Activated CD8-positive, alpha-beta memory T cell treated with anti-CD3 and anti-CD28 coated beads, Interleukin-2, amount 50 U/mL, for 1 hour (primary cell): ENCODE data around the gene AOAH.
"Not testable (repeated sequence)": the region's sequence is repeated elsewhere in the genome, so short reads cannot be mapped to it uniquely, and the experiment has no call there.

Experiments
- DNase-seq: peaks from one replicate; pipeline ENCODE4 v3.0.0-alpha.2; 2020; ENCODE audit errors: extremely low read depth

Gene AOAH

GRCh38 chr7:36657036-36657660 is 67.1 kb downstream of the AOAH start:
- DNase-seq, result no peak

DNA sequence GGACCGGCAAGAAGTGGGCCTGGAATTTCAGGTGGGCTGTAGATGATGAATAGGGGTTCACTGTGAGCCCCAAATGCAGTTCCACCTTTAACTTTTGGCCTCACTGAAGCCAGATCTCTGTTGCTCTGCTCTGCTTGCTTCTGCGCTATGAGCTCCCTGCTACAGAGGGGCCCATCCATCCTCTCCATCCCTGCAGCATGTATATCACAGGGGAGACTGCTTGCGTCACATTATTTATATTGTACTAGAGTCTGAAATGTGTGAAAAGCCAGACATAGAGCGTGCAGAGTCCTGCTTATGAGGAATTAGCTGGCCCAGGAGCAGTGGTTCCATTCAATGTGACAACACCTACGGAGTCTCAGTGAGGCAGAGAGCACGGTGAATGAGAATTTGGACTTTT is 69.9 kb downstream of the AOAH start:
- DNase-seq, result no peak

DNA sequence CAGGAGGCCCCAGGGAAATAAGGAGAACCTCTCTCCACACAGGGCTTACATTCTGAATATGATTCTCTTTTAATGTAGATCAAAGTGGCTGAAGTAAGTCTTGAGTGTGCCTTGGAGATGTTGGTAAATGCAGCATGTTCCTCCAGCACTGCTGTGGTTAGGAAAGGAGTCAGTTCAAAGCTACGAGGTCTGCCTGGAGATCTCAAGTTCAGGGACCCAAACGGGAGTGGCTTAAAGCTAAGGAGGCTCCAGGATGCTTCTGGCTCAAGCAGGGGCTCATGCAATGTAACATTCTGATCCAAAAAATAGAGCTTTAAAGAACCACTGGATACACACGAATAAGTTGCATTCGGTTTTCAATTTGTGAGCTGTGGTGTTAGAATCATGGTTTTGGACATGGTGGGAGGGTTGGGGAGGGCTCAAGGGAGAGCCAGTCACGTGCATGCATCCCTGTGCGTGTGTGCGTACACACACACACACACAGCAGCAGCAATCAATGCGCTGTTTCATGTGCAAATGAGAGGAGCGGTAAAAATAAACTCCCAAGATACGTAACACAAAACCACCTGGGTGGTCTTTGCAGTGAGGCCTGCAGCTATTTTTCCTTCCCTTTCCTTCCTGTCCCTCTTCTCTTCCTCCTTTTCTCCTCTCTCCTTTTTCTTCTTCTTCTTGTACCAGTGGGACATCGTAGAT is 70.5 kb downstream of the AOAH start:
- no peak for DNase-seq

DNA sequence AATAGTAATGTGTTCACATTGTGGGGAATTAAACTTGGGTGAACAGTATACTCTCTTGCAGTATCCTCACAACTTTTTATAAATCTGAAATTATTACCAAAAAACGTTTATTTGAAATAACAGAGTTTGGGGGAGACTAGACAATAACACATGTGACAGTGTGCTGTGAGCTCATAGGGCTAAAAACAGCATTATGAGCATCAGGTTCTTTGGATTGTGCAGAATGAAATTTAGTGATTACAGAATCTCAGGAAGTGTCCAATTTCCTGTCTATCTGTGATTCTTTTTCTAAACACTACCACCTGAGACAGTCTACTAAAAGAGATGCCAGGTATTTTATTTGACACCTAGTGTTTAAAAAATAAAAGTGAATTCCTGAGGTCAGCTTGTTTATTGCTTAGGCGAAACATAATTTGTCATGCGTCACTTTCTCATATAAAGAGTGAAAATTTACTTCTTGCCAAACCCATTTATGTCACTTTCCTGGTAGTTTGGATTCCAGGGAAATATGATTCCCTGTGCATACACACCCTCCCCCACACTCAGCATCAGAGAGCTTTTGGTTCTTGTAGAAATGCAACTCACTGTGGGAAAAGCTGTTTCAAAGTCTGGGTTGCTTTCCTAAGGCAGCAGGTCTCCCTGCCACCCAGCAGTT is 71.2 kb downstream of the AOAH start:
- DNase-seq, result no peak

GRCh38 chr7:36652431-36652830 is 71.9 kb downstream of the AOAH start:
- no peak for DNase-seq

- no peak for DNase-seq
These were observed 72.9 kb downstream of the AOAH start for GRCh38 chr7:36651404-36651803.

DNA sequence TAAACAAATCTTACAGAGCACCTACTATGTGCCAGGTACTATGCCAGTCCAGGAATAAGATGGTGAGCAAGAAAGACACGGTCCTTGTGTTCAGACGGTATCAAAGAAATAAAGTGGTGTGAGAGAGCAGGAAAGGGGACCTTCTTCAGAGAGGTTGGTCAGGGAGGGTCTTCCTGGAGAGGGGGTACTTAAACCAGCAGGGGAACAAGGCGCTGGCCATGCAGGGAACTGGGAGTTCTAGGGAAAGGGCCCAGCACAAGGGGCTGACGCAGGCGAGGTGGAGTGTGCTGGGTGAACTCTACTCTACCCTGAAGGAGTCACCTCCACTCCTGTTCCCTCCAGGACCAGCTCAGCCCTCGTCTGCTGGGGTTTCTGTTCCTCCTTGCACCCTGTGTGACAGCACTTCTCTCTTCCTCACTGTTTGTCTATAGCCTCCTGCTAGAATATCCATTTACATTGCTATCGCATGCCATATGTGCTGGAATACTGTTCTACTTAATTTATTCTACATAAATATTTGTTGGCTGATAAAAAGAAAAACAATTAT is 73.5 kb downstream of the AOAH start:
- DNase-seq, result no peak

- DNase-seq, result no peak
These were observed 74.0 kb downstream of the AOAH start for GRCh38 chr7:36650320-36650719.

DNA sequence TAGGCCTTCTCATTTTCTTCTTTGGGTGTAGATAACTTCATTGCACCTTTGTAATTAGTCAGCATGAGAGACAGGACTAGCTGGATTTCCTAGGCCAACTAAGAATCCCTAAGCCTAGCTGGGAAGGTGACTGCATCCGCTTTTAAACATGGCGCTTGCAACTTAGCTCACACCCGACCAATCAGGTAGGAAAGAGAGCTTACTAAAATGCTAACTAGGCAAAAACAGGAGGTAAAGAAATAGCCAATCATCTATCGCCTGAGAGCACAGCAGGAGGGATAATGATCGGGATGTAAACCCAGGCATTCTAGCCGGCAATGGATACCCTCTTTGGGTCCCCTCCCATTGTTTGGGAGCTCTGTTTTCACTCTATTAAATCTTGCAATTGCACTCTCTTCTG is 75.0 kb downstream of the AOAH start:
- not testable (repeated sequence) for DNase-seq

- DNase-seq, result no peak
These were observed 75.9 kb downstream of the AOAH start for GRCh38 chr7:36648441-36648840.

- no peak for DNase-seq
These were observed 79.5 kb downstream of the AOAH start for GRCh38 chr7:36644625-36645422.

- no peak for DNase-seq
These were observed 81.9 kb downstream of the AOAH start for GRCh38 chr7:36642414-36642813.

GRCh38 chr7:36642010-36642409 is 82.3 kb downstream of the AOAH start:
- no peak for DNase-seq

DNA sequence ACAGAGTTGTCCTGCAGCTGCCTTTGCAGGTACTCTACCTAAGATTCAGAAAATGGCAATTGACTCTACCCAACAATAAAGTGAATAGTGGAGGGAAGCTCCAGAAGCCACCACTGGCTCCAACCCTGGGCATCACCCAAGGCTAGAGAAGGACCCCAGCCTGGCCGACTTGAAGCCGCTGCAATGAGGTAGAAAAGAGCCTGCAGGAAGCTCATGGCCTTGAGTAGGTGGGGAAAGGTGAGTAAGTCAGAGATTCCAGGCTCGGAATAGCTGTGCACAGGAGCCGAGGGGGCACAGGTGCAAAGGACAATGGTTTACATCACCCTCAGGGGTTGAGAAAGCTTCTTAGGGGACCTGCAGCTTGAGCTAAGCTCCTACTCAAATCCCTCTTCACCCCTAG is 83.6 kb downstream of the AOAH start:
- DNase-seq, result no peak

DNA sequence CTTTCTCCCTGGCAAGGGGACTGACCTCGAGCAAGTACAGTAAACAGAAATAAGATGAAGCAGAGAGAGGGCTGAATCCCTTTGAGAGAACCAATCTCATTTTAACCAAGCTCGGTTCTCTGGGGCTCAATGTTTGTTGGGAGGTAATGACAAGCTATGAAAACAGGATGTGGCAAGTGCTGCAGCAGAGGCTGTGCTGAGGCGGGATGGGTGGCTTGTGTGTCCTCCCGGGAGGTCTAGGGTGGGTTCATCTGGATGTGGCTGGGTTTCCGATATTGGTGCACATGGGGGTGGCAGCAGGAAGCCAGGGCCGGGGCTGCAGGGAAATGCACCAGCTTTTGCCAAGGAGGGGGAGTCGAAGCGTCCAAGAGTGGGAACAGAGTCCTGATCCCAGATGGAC is 84.5 kb downstream of the AOAH start:
- DNase-seq, result no peak

- no peak for DNase-seq
These were observed 85.6 kb downstream of the AOAH start for GRCh38 chr7:36638586-36639263.

GRCh38 chr7:36638140-36638539 is 86.2 kb downstream of the AOAH start:
- no peak for DNase-seq

DNA sequence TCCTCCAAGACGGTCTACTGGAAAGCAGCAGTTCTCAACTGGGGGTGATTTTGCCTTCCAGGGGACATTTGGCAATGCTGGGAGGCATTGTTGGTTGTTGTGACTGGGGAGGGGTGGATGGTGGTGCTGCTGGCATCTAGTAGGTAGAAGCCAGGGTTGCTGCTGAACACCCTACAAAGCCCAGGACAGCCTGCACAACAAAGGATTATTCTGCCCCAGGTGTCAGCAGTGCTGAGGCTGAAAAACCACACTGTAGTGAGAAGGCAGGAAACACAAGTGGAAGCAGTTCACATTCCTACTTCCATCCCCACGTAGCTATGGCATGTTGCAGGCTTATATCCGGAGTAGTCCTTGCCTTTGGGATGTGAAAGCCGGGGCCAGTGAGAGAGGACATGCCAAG is 86.9 kb downstream of the AOAH start:
- no peak for DNase-seq

DNA sequence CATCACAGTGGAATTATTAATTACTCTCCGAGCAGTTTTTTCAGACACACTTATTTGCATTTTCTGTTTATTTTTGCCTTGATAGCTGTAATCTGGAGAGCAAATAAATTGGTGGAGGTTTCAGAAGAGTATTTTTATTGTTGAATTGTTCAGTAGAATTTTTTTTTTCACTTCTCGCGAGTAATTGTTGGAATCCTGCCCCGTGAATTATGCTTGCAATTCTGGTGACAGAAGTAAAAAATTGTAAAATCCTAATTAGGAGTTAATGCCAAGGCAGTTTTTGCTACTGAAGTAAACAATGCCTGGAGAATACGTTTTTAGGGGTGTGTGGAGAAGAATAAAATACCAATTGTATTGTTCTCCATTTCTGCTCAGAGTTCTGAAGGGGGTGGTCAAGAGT is 88.2 kb downstream of the AOAH start:
- DNase-seq, result no peak

GRCh38 chr7:36635091-36635490 is 89.2 kb downstream of the AOAH start:
- no peak for DNase-seq

- DNase-seq, result no peak
These were observed 90.9 kb downstream of the AOAH start for GRCh38 chr7:36633377-36633776.
